HCT116 (cell line): Measurements from ENCODE around the gene CYSTM1. TPM values are rescaled to one million over a fixed set of nuclear protein-coding genes. Genes with fewer than 3 reads are reported as not detected.

Experiments used
- ATAC-seq: fragments of 200-7000 bp; cut with Tn5 transposase; 2 replicates; pipeline ENCODE4 v1.9.1; 2020; ENCODE audit warnings: mild to moderate bottlenecking, moderate library complexity
- BruUV-seq: library from RNA; stranded (reverse); fragments of 400-500 nt; replicated peaks from 2 replicates; lab custom pipeline; 2021; lab: Mats Ljungman, UMichigan
- CTCF ChIA-PET: fragments of 300-600 bp; sonication (Branson Sonifier 250); formaldehyde crosslinking; loops from one replicate; lab custom pipeline; 2021; ENCODE audit warnings: antibody characterized with exemption; lab: Charles Lee
- POLR2A ChIA-PET: fragments of 300-600, 350-600 bp; sonication (Branson Sonifier 250); formaldehyde crosslinking; loops from one replicate; lab custom pipeline; 2021; ENCODE audit warnings: antibody characterized with exemption; lab: Charles Lee
- RAD21 ChIA-PET, 2 experiments: fragments of 300-600 bp; sonication (Branson Sonifier 250); formaldehyde crosslinking; loops; one replicate each; lab custom pipeline; 2023; ENCODE audit warnings: low total read pairs in 2 of 2; ENCODE audit not compliant: uncharacterized antibody in 2 of 2, unreplicated experiment in 2 of 2, low non-redundant PET in 1 of 2; lab: Charles Lee
- DNase-seq: peaks from one replicate; pipeline ENCODE4 v3.0.0-alpha.2; 2010; ENCODE audit warnings: low read depth, low spot score
- H2AFZ ChIP-seq: fragments of 200-600 bp; shearing (Covaris generic), sonication (generic); 2 replicates; pipeline ENCODE4 v1.6.1; 2017; ENCODE audit warnings: low read depth, mixed run types, mixed read lengths, antibody characterized with exemption, low read length; ENCODE audit not compliant: poor library complexity, severe bottlenecking
- H3K27ac ChIP-seq: 2 replicates; pipeline ENCODE4 v1.5.1; 2012; ENCODE audit warnings: low read depth, low read length
- H3K27me3 ChIP-seq: fragments of 200-600 bp; sonication (generic); 2 replicates; pipeline ENCODE4 v1.6.1; 2016; ENCODE audit warnings: mixed run types, low read length, mixed read lengths; ENCODE audit not compliant: insufficient read depth
- H3K36me3 ChIP-seq, 2 experiments: fragments of 200-500 bp in 1 of 2; fragments of 200-600 bp in 1 of 2; sonication (Bioruptor generic) in 1 of 2; sonication (generic) in 1 of 2; 2 replicates each; pipeline versions ENCODE4 v1.5.1 to v1.6.1; 2014 to 2016; ENCODE audit warnings: low read length in 2 of 2, inconsistent platforms in 1 of 2, mixed read lengths in 1 of 2, mixed run types in 1 of 2; ENCODE audit not compliant: insufficient read depth in 2 of 2, control insufficient read depth in 1 of 2
- H3K4me1 ChIP-seq, 2 experiments: fragments of 200-600 bp in 1 of 2; sonication (generic) in 1 of 2; 2 replicates each; pipeline versions ENCODE4 v1.5.1 to v1.6.1; 2012 to 2017; ENCODE audit warnings: low read length in 2 of 2, inconsistent platforms in 1 of 2, mild to moderate bottlenecking in 1 of 2, mixed read lengths in 1 of 2, mixed run types in 1 of 2, moderate library complexity in 1 of 2; ENCODE audit not compliant: insufficient read depth in 2 of 2, control insufficient read depth in 1 of 2
- H3K4me2 ChIP-seq: fragments of 200-600 bp; sonication (generic); 2 replicates; pipeline ENCODE4 v1.6.1; 2017; ENCODE audit warnings: mixed run types, low read length, mixed read lengths
- H3K4me3 ChIP-seq, 2 experiments: fragments of 200-600 bp in 1 of 2; sonication (generic) in 1 of 2; replicated peaks in 1 of 2; 2 replicates each; pipeline ENCODE4 v1.5.1; 2011 to 2016; ENCODE audit warnings: low read length in 2 of 2, control low read depth in 1 of 2, low read depth in 1 of 2, mild to moderate bottlenecking in 1 of 2, mixed read lengths in 1 of 2, mixed run types in 1 of 2
- H3K79me2 ChIP-seq: fragments of 200-600 bp; sonication (generic); 2 replicates; pipeline ENCODE4 v1.6.1; 2017; ENCODE audit warnings: mild to moderate bottlenecking, mixed run types, low read length, moderate library complexity, mixed read lengths; ENCODE audit not compliant: insufficient read depth
- H3K9ac ChIP-seq: fragments of 200-600 bp; sonication (generic); 2 replicates; pipeline ENCODE4 v1.6.1; 2016; ENCODE audit warnings: low read length, mixed read lengths
- H3K9me2 ChIP-seq: fragments of 200-600 bp; sonication (generic), shearing (Covaris generic); 2 replicates; pipeline ENCODE4 v1.6.1; 2017; ENCODE audit warnings: mixed run types, mild to moderate bottlenecking, moderate library complexity; ENCODE audit not compliant: insufficient read depth
- H3K9me3 ChIP-seq, 2 experiments: fragments of 200-500 bp in 1 of 2; fragments of 200-600 bp in 1 of 2; sonication (Bioruptor generic) in 1 of 2; sonication (generic) in 1 of 2; 2 replicates each; pipeline ENCODE4 v1.6.1; 2014 to 2017; ENCODE audit warnings: low read length in 2 of 2, mixed read lengths in 2 of 2, inconsistent platforms in 1 of 2, low read depth in 1 of 2, mild to moderate bottlenecking in 1 of 2, mixed run types in 1 of 2, moderate library complexity in 1 of 2; ENCODE audit not compliant: control insufficient read depth in 1 of 2, insufficient read depth in 1 of 2
- H4K20me1 ChIP-seq: fragments of 200-600 bp; sonication (generic), shearing (Covaris generic); 2 replicates; pipeline ENCODE4 v1.6.1; 2017; ENCODE audit warnings: mixed run types, mild to moderate bottlenecking, moderate library complexity; ENCODE audit not compliant: insufficient read depth
- CTCF ChIP-seq, 3 experiments: fragments of 200-600 bp in 1 of 3; sonication (generic) in 1 of 3; IDR thresholded peaks in 2 of 3; conservative IDR thresholded peaks in 1 of 3; 2 replicates each; pipeline ENCODE4 v1.5.1; 2012 to 2017; ENCODE audit warnings: low read depth in 2 of 3, low read length in 2 of 3, antibody characterized with exemption in 1 of 3, borderline replicate concordance in 1 of 3, control low read depth in 1 of 3, mild to moderate bottlenecking in 1 of 3, mixed read lengths in 1 of 3, mixed run types in 1 of 3, moderate library complexity in 1 of 3; ENCODE audit not compliant: insufficient read depth in 1 of 3
- EGR1 ChIP-seq: IDR thresholded peaks from 2 replicates; pipeline ENCODE4 v1.6.1; 2012; ENCODE audit warnings: low read depth
- ELF1 ChIP-seq: IDR thresholded peaks from 2 replicates; pipeline ENCODE4 v1.6.1; 2012; ENCODE audit warnings: low read depth, borderline replicate concordance
- EZH2 ChIP-seq: fragments of 200-600 bp; sonication (generic); IDR thresholded peaks from 2 replicates; pipeline ENCODE4 v1.6.1; 2017; ENCODE audit warnings: antibody characterized with exemption, mixed run types
- EZH2phosphoT487 ChIP-seq: fragments of 200-600 bp; IDR thresholded peaks from 2 replicates; pipeline ENCODE4 v1.6.1; 2018; ENCODE audit warnings: antibody characterized with exemption, borderline replicate concordance
- FOSL1 ChIP-seq: IDR thresholded peaks from 2 replicates; pipeline ENCODE4 v1.6.1; 2012; ENCODE audit warnings: low read depth
- MAX ChIP-seq: IDR thresholded peaks from 2 replicates; pipeline ENCODE4 v1.6.1; 2012
- POLR2A ChIP-seq: IDR thresholded peaks from 2 replicates; pipeline ENCODE4 v1.7.0; 2011; ENCODE audit warnings: borderline replicate concordance; ENCODE audit not compliant: insufficient read depth, insufficient read length; ENCODE audit errors: extremely low read depth
- POLR2AphosphoS5 ChIP-seq: IDR thresholded peaks from 2 replicates; pipeline ENCODE4 v1.6.1; 2011; ENCODE audit warnings: mild to moderate bottlenecking, low read depth, low read length, moderate library complexity
- SIN3A ChIP-seq: IDR thresholded peaks from 2 replicates; pipeline ENCODE4 v1.6.1; 2012; ENCODE audit warnings: low read depth
- SRF ChIP-seq: IDR thresholded peaks from 2 replicates; pipeline ENCODE4 v1.6.1; 2012; ENCODE audit warnings: low read depth
- TCF7L2 ChIP-seq: IDR thresholded peaks from 2 replicates; pipeline ENCODE4 v1.7.0; 2011; ENCODE audit warnings: borderline replicate concordance, inconsistent platforms; ENCODE audit not compliant: insufficient read depth, insufficient read length; ENCODE audit errors: extremely low read depth
- YY1 ChIP-seq: IDR thresholded peaks from 2 replicates; pipeline ENCODE4 v1.6.1; 2011; ENCODE audit warnings: low read length, low read depth, moderate library complexity, mild to moderate bottlenecking; ENCODE audit not compliant: insufficient replicate concordance; ENCODE audit errors: extremely low read depth
- ZBTB33 ChIP-seq: IDR thresholded peaks from 2 replicates; pipeline ENCODE4 v1.6.1; 2011; ENCODE audit warnings: mild to moderate bottlenecking, low read length, moderate library complexity; ENCODE audit not compliant: insufficient replicate concordance; ENCODE audit errors: extremely low read depth
- ZFX ChIP-seq: fragments of 450-650 bp; IDR thresholded peaks from 2 replicates; pipeline ENCODE4 v1.6.1; 2017
- intact Hi-C: fragments of 100-400 bp; cut with micrococcal nuclease; formaldehyde crosslinking; loops from 2 replicates; pipeline ENCODE4 v1.10.0; 2022
- total RNA-seq: library from RNA; stranded (reverse); gene quantifications from one replicate; pipeline ENCODE4 v1.2.1, GENCODE V29; 2021; ENCODE audit not compliant: unreplicated experiment

CYSTM1 gene
- total RNA-seq, 1 experiment from 2014 or later, result 56.0 TPM

GRCh38 chr5:140217299-140218026, 42.5 kb downstream of the CYSTM1 start:
- ChIA-PET CTCF (no interaction called here), RAD21 (no interaction called here), POLR2A (no interaction called here)
- no peak for DNase-seq
- no peak overlapping the region for H2AFZ ChIP-seq
- H3K79me2 ChIP-seq, result no peaks in the 10 kb centered on the region; the same call in 1 of the 2 replicates
- BruUV-seq, result no TSS peak
- peaks cover 67 to 71% of the 10 kb centered on the region in 2 experiments for H3K4me1 ChIP-seq
- H3K4me2 ChIP-seq, result no peak overlapping the region
- H3K9ac ChIP-seq, result no peak overlapping the region
- ATAC-seq, result no peak
- no peak overlapping the region for H3K27ac ChIP-seq
- H4K20me1 ChIP-seq, result no peaks in the 10 kb centered on the region
- H3K9me2 ChIP-seq, result no peaks in the 10 kb centered on the region
- no peak overlapping the region for H3K4me3 ChIP-seq
- intact Hi-C loops, result no loop called here
- no peaks in the 10 kb centered on the region for H3K27me3 ChIP-seq
- H3K9me3 ChIP-seq, result no peaks in the 10 kb centered on the region
- H3K36me3 ChIP-seq, result no peaks in the 10 kb centered on the region
- TF ChIP-seq EGR1 (no peak), ELF1 (no peak), ZFX (no peak), FOSL1 (no peak), YY1 (no peak), TCF7L2 (no peak), MAX (no peak), SIN3A (no peak), ZBTB33 (no peak), SRF (no peak), POLR2A (no peak), EZH2phosphoT487 (no peak), POLR2AphosphoS5 (no peak), CTCF (IDR thresholded peaks at IDR 0.05 in 2 of 3, conservative IDR thresholded peaks at IDR 0.05 in 1 of 3; ENCODE audit: borderline replicate concordance in 1 of 3, insufficient read depth in 1 of 3, low read depth in 2 of 3, low read length in 2 of 3) (no peak), EZH2 (no peak)
